Parathyroid adenoma (tissue), 2 donors: ENCODE results near the gene GSX2.
A peak's percentile ranks its signal among the peaks of the same experiment; 100 is the strongest.
"Not testable (repeated sequence)": the region's sequence is repeated elsewhere in the genome, so short reads cannot be mapped to it uniquely, and the experiment has no call there.

Source experiments
- H2AFZ ChIP-seq: fragments of 300-600 bp; sonication (generic); one replicate; pipeline ENCODE4 v1.7.0; 2017; ENCODE audit warnings: antibody characterized with exemption, mild to moderate bottlenecking
- H3K27ac ChIP-seq: fragments of 300-600 bp; sonication (generic); one replicate; pipeline ENCODE4 v1.7.0; 2017
- H3K27me3 ChIP-seq: fragments of 300-600 bp; sonication (generic); one replicate; pipeline ENCODE4 v1.7.0; 2017; ENCODE audit warnings: low read length; ENCODE audit not compliant: control insufficient read depth, insufficient read depth
- H3K36me3 ChIP-seq: fragments of 300-600 bp; sonication (generic); one replicate; pipeline ENCODE4 v1.7.0; 2017; ENCODE audit warnings: low read length; ENCODE audit not compliant: control insufficient read depth, insufficient read depth
- H3K4me1 ChIP-seq: fragments of 300-600 bp; sonication (generic); one replicate; pipeline ENCODE4 v1.7.0; 2017; ENCODE audit warnings: control low read depth
- H3K4me2 ChIP-seq: fragments of 300-600 bp; sonication (generic); one replicate; pipeline ENCODE4 v1.7.0; 2017; ENCODE audit warnings: low read length
- H3K4me3 ChIP-seq: fragments of 300-600 bp; sonication (generic); one replicate; pipeline ENCODE4 v1.7.0; 2017; ENCODE audit warnings: low read depth, low read length
- H3K79me2 ChIP-seq: fragments of 300-600 bp; sonication (generic); one replicate; pipeline ENCODE4 v1.7.0; 2017; ENCODE audit warnings: control low read depth
- H3K9ac ChIP-seq: fragments of 300-600 bp; sonication (generic); one replicate; pipeline ENCODE4 v1.7.0; 2017; ENCODE audit warnings: mild to moderate bottlenecking
- H3K9me3 ChIP-seq: fragments of 300-600 bp; sonication (generic); one replicate; pipeline ENCODE4 v1.7.0; 2017; ENCODE audit warnings: low read length; ENCODE audit not compliant: control insufficient read depth
- CTCF ChIP-seq: fragments of 300-600 bp; sonication (generic); IDR thresholded peaks from one replicate; pipeline ENCODE4 v1.7.0; 2017; ENCODE audit warnings: antibody characterized with exemption, mild to moderate bottlenecking
- donor health status: primary hyperparathyroidism.

GSX2 gene

GRCh38 chr4:54104907-54105306, 4.9 kb downstream of the GSX2 start:
- H3K36me3 ChIP-seq: no peaks in the 10 kb centered on the region
- H3K27me3 ChIP-seq: peaks cover 6% of the 10 kb centered on the region
- no peak overlapping the region for H3K4me2 ChIP-seq
- no peak overlapping the region for H3K4me3 ChIP-seq
- H3K9ac ChIP-seq: no peak overlapping the region
- no peak overlapping the region for H3K27ac ChIP-seq
- no peaks in the 10 kb centered on the region for H3K9me3 ChIP-seq
- no peak overlapping the region for H2AFZ ChIP-seq
- H3K4me1 ChIP-seq: no peaks in the 10 kb centered on the region
- H3K79me2 ChIP-seq: no peaks in the 10 kb centered on the region
- TF ChIP-seq CTCF: no peak

GRCh38 chr4:54107951-54108748, 8.2 kb downstream of the GSX2 start:
- Histone ChIP-seq H2AFZ (no peak overlapping the region), H3K4me1 (no peaks in the 10 kb centered on the region), H3K27ac (no peak overlapping the region), H3K4me2 (no peak overlapping the region), H3K9ac (no peak overlapping the region), H3K27me3 (peaks cover 1% of the 10 kb centered on the region), H3K36me3 (no peaks in the 10 kb centered on the region), H3K9me3 (no peaks in the 10 kb centered on the region), H3K79me2 (no peaks in the 10 kb centered on the region), H3K4me3 (no peak overlapping the region)
- TF ChIP-seq CTCF: no peak

- Histone ChIP-seq H3K9me3 (no peaks in the 10 kb centered on the region), H3K4me3 (no peak overlapping the region), H3K36me3 (no peaks in the 10 kb centered on the region), H2AFZ (no peak overlapping the region), H3K9ac (no peak overlapping the region), H3K27me3 (no peaks in the 10 kb centered on the region), H3K79me2 (no peaks in the 10 kb centered on the region), H3K4me2 (peak overlapping the region; percentile 24), H3K27ac (no peak overlapping the region), H3K4me1 (no peaks in the 10 kb centered on the region)
- no peak for TF ChIP-seq CTCF
Measured at GRCh38 chr4:54109241-54110018, 9.5 kb downstream of the GSX2 start.

GRCh38 chr4:54110019-54110416, 10.1 kb downstream of the GSX2 start:
- Histone ChIP-seq H3K9me3 (no peaks in the 10 kb centered on the region), H2AFZ (no peak overlapping the region), H3K79me2 (no peaks in the 10 kb centered on the region), H3K9ac (no peak overlapping the region), H3K27me3 (no peaks in the 10 kb centered on the region), H3K36me3 (no peaks in the 10 kb centered on the region), H3K4me3 (no peak overlapping the region), H3K4me2 (no peak overlapping the region), H3K4me1 (no peaks in the 10 kb centered on the region), H3K27ac (no peak overlapping the region)
- TF ChIP-seq CTCF: no peak

GRCh38 chr4:54113206-54113605, 13.2 kb downstream of the GSX2 start:
- H3K4me3 ChIP-seq, H3K4me1 ChIP-seq, H3K9me3 ChIP-seq, H3K27ac ChIP-seq, H2AFZ ChIP-seq, H3K36me3 ChIP-seq, H3K9ac ChIP-seq, H3K4me2 ChIP-seq, H3K79me2 ChIP-seq, H3K27me3 ChIP-seq: not testable (repeated sequence)

GRCh38 chr4:54116246-54116645, 16.3 kb downstream of the GSX2 start:
- H3K27me3 ChIP-seq, H3K9me3 ChIP-seq, H3K4me3 ChIP-seq, H3K79me2 ChIP-seq, H3K36me3 ChIP-seq, H3K9ac ChIP-seq, H3K4me2 ChIP-seq, H3K27ac ChIP-seq, H2AFZ ChIP-seq, H3K4me1 ChIP-seq: not testable (repeated sequence)
